ENCODE data around the gene APBB2.

Gene APBB2

GRCh38 chr4:41178372-41179370, 35.7 kb downstream of the APBB2 start:
- in situ Hi-C loops (cut with HindIII; ENCODE audit: low pct_unique_long_range_greater_than_20kb, low sequenced_read_pairs): no loop called here
- DNase-seq (ENCODE audit: low read depth in 1 of 2, low spot score in 1 of 2): peak in 1 of 2 experiments; percentile 13
- TF ChIP-seq JUND (IDR thresholded peaks at IDR 0.05; ENCODE audit: low read depth): no peak

GRCh38 chr4:41177016-41177415, 37.3 kb downstream of the APBB2 start:
- DNase-seq (ENCODE audit: low read depth in 1 of 2, low spot score in 1 of 2): peak in 1 of 2 experiments; percentile 21
- no peak for TF ChIP-seq JUND (IDR thresholded peaks at IDR 0.05; ENCODE audit: low read depth)
- in situ Hi-C loops (cut with HindIII; ENCODE audit: low pct_unique_long_range_greater_than_20kb, low sequenced_read_pairs): no loop called here

GRCh38 chr4:41176340-41176739, 38.0 kb downstream of the APBB2 start:
- in situ Hi-C loops (cut with HindIII; ENCODE audit: low pct_unique_long_range_greater_than_20kb, low sequenced_read_pairs): no loop called here
- no peak for DNase-seq (ENCODE audit: low read depth in 1 of 2, low spot score in 1 of 2)
- TF ChIP-seq JUND (IDR thresholded peaks at IDR 0.05; ENCODE audit: low read depth): no peak

GRCh38 chr4:41175794-41176193, 38.5 kb downstream of the APBB2 start:
- in situ Hi-C loops (cut with HindIII; ENCODE audit: low pct_unique_long_range_greater_than_20kb, low sequenced_read_pairs): no loop called here
- DNase-seq (ENCODE audit: low read depth in 1 of 2, low spot score in 1 of 2): no peak
- no peak for TF ChIP-seq JUND (IDR thresholded peaks at IDR 0.05; ENCODE audit: low read depth)

GRCh38 chr4:41174444-41174843, 39.9 kb downstream of the APBB2 start:
- no peak for TF ChIP-seq JUND (IDR thresholded peaks at IDR 0.05; ENCODE audit: low read depth)
- in situ Hi-C loops (cut with HindIII; ENCODE audit: low pct_unique_long_range_greater_than_20kb, low sequenced_read_pairs): no loop called here
- no peak for DNase-seq (ENCODE audit: low read depth in 1 of 2, low spot score in 1 of 2)

GRCh38 chr4:41172786-41173185, 41.6 kb downstream of the APBB2 start:
- in situ Hi-C loops (cut with HindIII; ENCODE audit: low pct_unique_long_range_greater_than_20kb, low sequenced_read_pairs): no loop called here
- no peak for TF ChIP-seq JUND (IDR thresholded peaks at IDR 0.05; ENCODE audit: low read depth)
- DNase-seq (ENCODE audit: low read depth in 1 of 2, low spot score in 1 of 2): no peak

GRCh38 chr4:41169256-41169800, 45.0 kb downstream of the APBB2 start:
- in situ Hi-C loops (cut with HindIII; ENCODE audit: low pct_unique_long_range_greater_than_20kb, low sequenced_read_pairs): no loop called here
- DNase-seq (ENCODE audit: low read depth in 1 of 2, low spot score in 1 of 2): peak in 1 of 2 experiments; percentile 29
- no peak for TF ChIP-seq JUND (IDR thresholded peaks at IDR 0.05; ENCODE audit: low read depth)

- DNase-seq (ENCODE audit: low read depth in 1 of 2, low spot score in 1 of 2): no peak
These were observed 47.2 kb downstream of the APBB2 start for GRCh38 chr4:41167191-41167590.

GRCh38 chr4:41164405-41164804, 49.9 kb downstream of the APBB2 start:
- in situ Hi-C loops (cut with HindIII; ENCODE audit: low pct_unique_long_range_greater_than_20kb, low sequenced_read_pairs): no loop called here
- DNase-seq (ENCODE audit: low read depth in 1 of 2, low spot score in 1 of 2): no peak
- TF ChIP-seq JUND (IDR thresholded peaks at IDR 0.05; ENCODE audit: low read depth): no peak

More at GRCh38 chr4:41167191-41167590, 47.2 kb downstream of the APBB2 start:
- no peak for TF ChIP-seq JUND (IDR thresholded peaks at IDR 0.05; ENCODE audit: low read depth)
- in situ Hi-C loops (cut with HindIII; ENCODE audit: low pct_unique_long_range_greater_than_20kb, low sequenced_read_pairs): no loop called here

GRCh38 chr4:41161355-41161754, 53.0 kb downstream of the APBB2 start:
- no peak for DNase-seq (ENCODE audit: low read depth in 1 of 2, low spot score in 1 of 2)
- in situ Hi-C loops (cut with HindIII; ENCODE audit: low pct_unique_long_range_greater_than_20kb, low sequenced_read_pairs): no loop called here
- no peak for TF ChIP-seq JUND (IDR thresholded peaks at IDR 0.05; ENCODE audit: low read depth)

- in situ Hi-C loops (cut with HindIII; ENCODE audit: low pct_unique_long_range_greater_than_20kb, low sequenced_read_pairs): no loop called here
- TF ChIP-seq JUND (IDR thresholded peaks at IDR 0.05; ENCODE audit: low read depth): no peak
- no peak for DNase-seq (ENCODE audit: low read depth in 1 of 2, low spot score in 1 of 2)
These were observed 53.5 kb downstream of the APBB2 start for GRCh38 chr4:41160856-41161255.

- no peak for DNase-seq (ENCODE audit: low read depth in 1 of 2, low spot score in 1 of 2)
- no peak for TF ChIP-seq JUND (IDR thresholded peaks at IDR 0.05; ENCODE audit: low read depth)
- in situ Hi-C loops (cut with HindIII; ENCODE audit: low pct_unique_long_range_greater_than_20kb, low sequenced_read_pairs): no loop called here
These were observed 54.1 kb downstream of the APBB2 start for GRCh38 chr4:41160012-41160789.

Measured in T47D (cell line).